IPS-NIHi11 (cell line): ENCODE data around the gene IL36RN.
A peak's percentile ranks its signal among the peaks of the same experiment; 100 is the strongest.

ENCODE experiments used
- DNase-seq: peaks from one replicate; pipeline ENCODE4 v3.0.0; 2012; ENCODE audit warnings: mixed read lengths, low spot score

IL36RN gene

GRCh38 chr2:113102133-113102532 lies 43.1 kb downstream of the IL36RN start:
- no peak for DNase-seq

GRCh38 chr2:113103277-113103676 lies 44.3 kb downstream of the IL36RN start:
- no peak for DNase-seq

- no peak for DNase-seq
Measured at GRCh38 chr2:113104054-113104611, 45.1 kb downstream of the IL36RN start.

- no peak for DNase-seq
Measured at GRCh38 chr2:113105047-113105785, 46.2 kb downstream of the IL36RN start.

- DNase-seq = no peak
Measured at GRCh38 chr2:113111121-113111520, 52.1 kb downstream of the IL36RN start.

GRCh38 chr2:113111823-113112287 lies 52.9 kb downstream of the IL36RN start:
- DNase-seq = peak; percentile 15

- DNase-seq = no peak
Measured at GRCh38 chr2:113112441-113112840, 53.4 kb downstream of the IL36RN start.

GRCh38 chr2:113112871-113113270 lies 53.9 kb downstream of the IL36RN start:
- no peak for DNase-seq

GRCh38 chr2:113113807-113114206 lies 54.8 kb downstream of the IL36RN start:
- DNase-seq = no peak
